Breast epithelium (tissue), 3 donors: ENCODE data around the gene NEGR1.

Source experiments
- POLR2A ChIP-seq: fragments of 450-650 bp; IDR thresholded peaks from one replicate; pipeline ENCODE4 v1.6.1; 2016; ENCODE audit warnings: antibody characterized with exemption, mild to moderate bottlenecking, moderate library complexity
- POLR2AphosphoS5 ChIP-seq, 3 donors: sonication (generic); formaldehyde crosslinking; IDR thresholded peaks; one replicate each; pipeline ENCODE4 v1.6.1; 2017; ENCODE audit warnings: antibody characterized with exemption in 3 of 3
- TF ChIP-seq, protein P1 (sequence below), 3 donors: fragments of 450-650 bp; IDR thresholded peaks; one replicate each; pipeline ENCODE4 v1.5.1; 2016 to 2017; ENCODE audit warnings: antibody characterized with exemption in 3 of 3, mild to moderate bottlenecking in 3 of 3, moderate library complexity in 3 of 3

DNA sequence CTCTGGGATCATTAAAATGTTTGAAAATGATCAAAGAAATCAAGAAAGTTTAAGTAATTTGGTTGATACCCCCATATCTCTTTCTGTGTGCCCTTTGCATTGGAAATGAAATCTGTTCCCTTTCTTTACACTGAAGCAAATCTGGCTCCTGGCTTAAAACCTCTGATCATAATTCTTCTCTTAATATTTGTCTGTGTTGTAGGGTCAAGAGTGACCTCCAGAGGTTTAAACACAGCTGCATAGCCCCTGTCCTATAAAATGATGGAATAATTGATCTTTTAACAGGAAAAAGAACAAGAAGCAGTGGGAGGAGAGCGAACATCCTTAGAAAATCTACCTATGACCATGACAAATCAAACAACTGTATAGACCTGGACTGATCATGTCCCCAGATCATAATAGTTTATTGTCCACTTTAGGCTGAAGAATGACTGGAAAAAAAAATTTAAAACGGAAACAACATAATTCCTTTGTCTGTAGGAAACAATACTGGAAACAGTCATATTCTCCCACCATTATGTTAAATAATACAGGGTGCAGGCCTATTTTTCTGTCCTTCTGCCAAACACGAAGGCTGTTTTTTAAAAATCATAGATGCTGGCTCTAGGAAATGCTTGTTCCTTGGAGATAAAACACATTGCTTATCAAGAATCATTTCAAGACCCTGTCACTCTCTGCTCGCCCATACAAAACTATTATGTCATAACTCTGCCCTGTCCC, 184.3 kb downstream of the NEGR1 start:
- TF ChIP-seq, protein P1, sequence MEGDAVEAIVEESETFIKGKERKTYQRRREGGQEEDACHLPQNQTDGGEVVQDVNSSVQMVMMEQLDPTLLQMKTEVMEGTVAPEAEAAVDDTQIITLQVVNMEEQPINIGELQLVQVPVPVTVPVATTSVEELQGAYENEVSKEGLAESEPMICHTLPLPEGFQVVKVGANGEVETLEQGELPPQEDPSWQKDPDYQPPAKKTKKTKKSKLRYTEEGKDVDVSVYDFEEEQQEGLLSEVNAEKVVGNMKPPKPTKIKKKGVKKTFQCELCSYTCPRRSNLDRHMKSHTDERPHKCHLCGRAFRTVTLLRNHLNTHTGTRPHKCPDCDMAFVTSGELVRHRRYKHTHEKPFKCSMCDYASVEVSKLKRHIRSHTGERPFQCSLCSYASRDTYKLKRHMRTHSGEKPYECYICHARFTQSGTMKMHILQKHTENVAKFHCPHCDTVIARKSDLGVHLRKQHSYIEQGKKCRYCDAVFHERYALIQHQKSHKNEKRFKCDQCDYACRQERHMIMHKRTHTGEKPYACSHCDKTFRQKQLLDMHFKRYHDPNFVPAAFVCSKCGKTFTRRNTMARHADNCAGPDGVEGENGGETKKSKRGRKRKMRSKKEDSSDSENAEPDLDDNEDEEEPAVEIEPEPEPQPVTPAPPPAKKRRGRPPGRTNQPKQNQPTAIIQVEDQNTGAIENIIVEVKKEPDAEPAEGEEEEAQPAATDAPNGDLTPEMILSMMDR (IDR thresholded peaks at IDR 0.05): no peak
- TF ChIP-seq POLR2A (no peak), POLR2AphosphoS5 (IDR thresholded peaks at IDR 0.05) (no peak)
